DMS153 treated with DMSO at 0.1 percent for 48 hours (cell line): Measurements from ENCODE around the gene SIX2.

Experiments used
- DNase-seq: peaks from one replicate; lab custom pipeline; 2025; ENCODE audit not compliant: unreplicated experiment; lab: John Stamatoyannopoulos, UW

Gene SIX2

GRCh38 chr2:44970846-44971450 lies 38.3 kb downstream of the SIX2 start:
- no peak for DNase-seq

- no peak for DNase-seq
Observed at GRCh38 chr2:44969936-44970335, 39.3 kb downstream of the SIX2 start.

- DNase-seq: no peak
Observed at GRCh38 chr2:44967727-44968432, 41.4 kb downstream of the SIX2 start.

GRCh38 chr2:44967056-44967455 lies 42.2 kb downstream of the SIX2 start:
- no peak for DNase-seq

- no peak for DNase-seq
Observed at GRCh38 chr2:44965684-44966083, 43.6 kb downstream of the SIX2 start.

- DNase-seq: no peak
Observed at GRCh38 chr2:44964752-44965236, 44.5 kb downstream of the SIX2 start.

- no peak for DNase-seq
Observed at GRCh38 chr2:44962176-44962695, 47.0 kb downstream of the SIX2 start.

GRCh38 chr2:44960871-44961270 lies 48.4 kb downstream of the SIX2 start:
- DNase-seq: no peak

GRCh38 chr2:44959855-44960254 lies 49.4 kb downstream of the SIX2 start:
- no peak for DNase-seq

- DNase-seq: no peak
Observed at GRCh38 chr2:44957656-44958327, 51.5 kb downstream of the SIX2 start.

- DNase-seq: no peak
Observed at GRCh38 chr2:44956843-44957242, 52.4 kb downstream of the SIX2 start.

- DNase-seq: no peak
Observed at GRCh38 chr2:44955593-44956392, 53.5 kb downstream of the SIX2 start.
